GM13976 (cell line): Measurements from ENCODE around the gene EIF5.
A peak's percentile ranks its signal among the peaks of the same experiment; 100 is the strongest.

Experiments used
- DNase-seq: peaks from one replicate; pipeline ENCODE4 v3.0.0; 2012; ENCODE audit warnings: low spot score
- in situ Hi-C: fragments of 300-500 bp; cut with MboI; formaldehyde crosslinking; loops from one replicate; pipeline ENCODE4 v1.12.0; 2022; ENCODE audit warnings: low sequenced_read_pairs, mixed read lengths, inconsistent platforms; ENCODE audit not compliant: unreplicated experiment
- TF ChIP-seq, protein P1 (sequence below): IDR thresholded peaks from 2 replicates; pipeline ENCODE4 v1.5.1; 2012; ENCODE audit warnings: borderline replicate concordance, mild to moderate bottlenecking; ENCODE audit not compliant: insufficient read depth; ENCODE audit errors: extremely low read depth, missing control alignments, control extremely low read depth

The EIF5 gene

DNA sequence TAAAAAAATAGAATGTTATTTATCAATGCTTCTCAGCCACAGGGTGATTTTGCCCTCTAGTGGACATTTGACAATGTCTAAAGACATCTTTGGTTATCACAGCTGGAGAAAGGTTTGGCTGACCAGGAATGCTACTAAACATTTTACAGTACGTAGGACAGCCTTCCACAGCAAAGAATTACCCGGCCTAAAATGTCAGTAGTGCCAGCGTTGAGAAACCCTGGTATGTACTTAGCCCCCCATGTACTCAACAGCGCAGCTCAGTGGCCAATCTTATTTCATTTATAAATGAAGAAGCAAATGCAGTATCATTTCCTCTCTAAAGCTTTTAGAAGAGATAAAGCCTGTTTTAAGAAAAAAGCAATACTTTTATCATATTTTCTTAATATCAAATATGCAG is 57.0 kb downstream of the EIF5 start:
- in situ Hi-C loops = no loop called here
- TF ChIP-seq, protein P1, sequence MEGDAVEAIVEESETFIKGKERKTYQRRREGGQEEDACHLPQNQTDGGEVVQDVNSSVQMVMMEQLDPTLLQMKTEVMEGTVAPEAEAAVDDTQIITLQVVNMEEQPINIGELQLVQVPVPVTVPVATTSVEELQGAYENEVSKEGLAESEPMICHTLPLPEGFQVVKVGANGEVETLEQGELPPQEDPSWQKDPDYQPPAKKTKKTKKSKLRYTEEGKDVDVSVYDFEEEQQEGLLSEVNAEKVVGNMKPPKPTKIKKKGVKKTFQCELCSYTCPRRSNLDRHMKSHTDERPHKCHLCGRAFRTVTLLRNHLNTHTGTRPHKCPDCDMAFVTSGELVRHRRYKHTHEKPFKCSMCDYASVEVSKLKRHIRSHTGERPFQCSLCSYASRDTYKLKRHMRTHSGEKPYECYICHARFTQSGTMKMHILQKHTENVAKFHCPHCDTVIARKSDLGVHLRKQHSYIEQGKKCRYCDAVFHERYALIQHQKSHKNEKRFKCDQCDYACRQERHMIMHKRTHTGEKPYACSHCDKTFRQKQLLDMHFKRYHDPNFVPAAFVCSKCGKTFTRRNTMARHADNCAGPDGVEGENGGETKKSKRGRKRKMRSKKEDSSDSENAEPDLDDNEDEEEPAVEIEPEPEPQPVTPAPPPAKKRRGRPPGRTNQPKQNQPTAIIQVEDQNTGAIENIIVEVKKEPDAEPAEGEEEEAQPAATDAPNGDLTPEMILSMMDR = peak; percentile 40

DNA sequence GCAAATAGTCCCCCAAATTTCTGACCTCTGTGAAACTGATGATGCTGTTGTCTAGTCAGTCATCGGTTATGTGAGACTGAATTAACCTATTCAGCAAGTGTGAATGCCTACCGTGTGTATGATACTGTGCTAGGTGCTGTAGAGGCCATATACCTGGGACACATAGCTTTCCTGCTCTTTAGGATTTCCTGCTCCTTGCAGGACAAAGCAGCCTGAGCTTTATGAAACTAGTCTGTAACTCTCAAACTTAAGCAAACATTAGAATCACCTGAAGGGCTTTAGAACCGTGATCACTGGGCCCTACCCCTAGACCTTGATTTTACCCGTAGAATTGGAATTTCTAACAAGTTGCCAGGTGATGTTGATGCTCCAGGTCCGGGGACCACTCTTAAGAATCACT is 58.1 kb downstream of the EIF5 start:
- TF ChIP-seq, protein P1 = no peak
- peak; percentile 24 for DNase-seq
- in situ Hi-C loops = no loop called here

More for the DNA sequence above, 57.0 kb downstream of the EIF5 start:
- DNase-seq = peak; percentile 54

DNA sequence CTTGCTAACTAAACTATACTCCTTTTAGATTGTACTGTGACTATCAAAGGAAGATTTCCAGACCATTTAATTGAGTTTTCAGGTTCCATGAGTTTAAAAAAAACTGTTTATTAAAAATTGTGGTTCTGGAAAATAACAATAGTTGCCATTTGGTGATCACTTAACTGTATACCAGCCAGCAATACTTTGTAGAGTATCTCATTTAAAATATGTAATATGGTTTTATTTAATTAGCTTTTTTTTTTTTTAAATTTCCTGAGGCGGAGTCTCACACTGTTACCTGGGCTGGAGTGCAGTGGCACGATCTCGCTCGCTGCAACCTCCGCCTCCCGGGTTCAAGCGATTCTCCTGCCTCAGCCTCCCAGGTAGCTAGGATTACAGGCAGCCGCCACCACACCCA is 58.5 kb downstream of the EIF5 start:
- in situ Hi-C loops = no loop called here
- TF ChIP-seq, protein P1 = no peak

DNA sequence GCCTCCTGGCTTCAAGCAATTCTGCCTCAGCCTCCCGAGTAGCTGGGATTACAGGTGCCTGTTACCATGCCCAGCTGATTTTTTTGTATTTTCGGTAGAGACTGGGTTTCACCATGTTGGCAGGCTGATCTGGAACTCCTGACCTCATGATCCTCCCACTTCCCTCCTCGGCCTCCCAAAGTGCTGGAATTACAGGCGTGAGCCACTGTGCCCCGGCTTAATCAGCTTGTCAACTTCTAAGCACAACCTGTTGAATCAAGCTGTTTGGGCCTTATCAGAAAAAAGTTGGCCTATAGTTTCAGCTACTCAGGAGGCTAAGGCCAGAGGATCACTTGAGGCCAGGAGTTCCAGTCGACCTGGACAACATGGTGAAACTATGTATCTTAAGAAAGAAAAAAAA is 59.0 kb downstream of the EIF5 start:
- DNase-seq = no peak
- in situ Hi-C loops = no loop called here

More for the DNA sequence above, 58.5 kb downstream of the EIF5 start:
- DNase-seq = no peak

DNA sequence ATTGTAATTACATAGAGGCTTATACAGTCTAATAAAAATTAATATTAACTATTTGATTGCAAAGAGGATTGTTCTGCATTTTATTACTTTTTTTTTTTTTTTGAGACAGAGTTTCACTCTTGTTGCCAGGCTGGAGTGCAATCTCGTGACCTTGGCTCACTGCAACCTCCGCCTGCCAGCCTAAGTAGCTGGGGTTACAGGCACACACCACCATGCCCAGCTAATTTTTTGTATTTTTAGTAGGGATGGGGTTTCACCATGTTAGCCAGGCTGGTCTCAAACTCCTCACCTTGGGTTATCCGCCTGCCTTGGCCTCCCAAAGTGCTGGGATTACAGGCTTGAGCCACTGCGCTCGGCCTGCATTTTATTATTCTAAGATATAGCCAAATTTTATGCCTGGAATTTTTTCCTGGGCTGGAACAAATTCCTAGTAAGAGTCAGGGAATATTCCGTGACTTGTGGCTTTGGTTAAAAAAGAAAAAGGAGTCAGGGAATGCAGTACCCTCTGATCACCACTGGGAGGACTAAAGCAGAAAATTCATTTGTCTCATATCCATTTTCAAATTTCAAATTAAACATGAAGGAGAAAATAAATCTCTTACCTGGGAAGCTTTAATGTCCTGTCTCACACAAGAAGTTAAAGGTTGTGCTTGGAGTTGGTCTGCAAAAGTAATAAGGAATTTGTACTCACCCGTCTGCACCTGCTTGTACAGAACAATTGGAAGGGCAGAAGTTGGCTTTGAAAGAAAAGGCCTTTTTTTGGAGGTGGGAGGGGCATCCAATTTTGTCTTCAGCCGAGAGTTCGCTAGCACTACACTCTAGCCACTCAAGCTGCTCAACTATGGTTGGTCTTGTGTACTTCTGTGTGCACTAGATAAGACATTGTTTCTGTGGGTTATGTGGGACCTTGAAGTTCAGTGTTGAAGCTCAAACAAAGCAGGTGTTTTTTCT is 59.9 kb downstream of the EIF5 start:
- TF ChIP-seq, protein P1 = peak; percentile 45
- in situ Hi-C loops = no loop called here
- peak; percentile 34 for DNase-seq

More for the DNA sequence above, 59.0 kb downstream of the EIF5 start:
- TF ChIP-seq, protein P1 = no peak
